Measurements from ENCODE around the gene PAK6.

PAK6 gene

DNA sequence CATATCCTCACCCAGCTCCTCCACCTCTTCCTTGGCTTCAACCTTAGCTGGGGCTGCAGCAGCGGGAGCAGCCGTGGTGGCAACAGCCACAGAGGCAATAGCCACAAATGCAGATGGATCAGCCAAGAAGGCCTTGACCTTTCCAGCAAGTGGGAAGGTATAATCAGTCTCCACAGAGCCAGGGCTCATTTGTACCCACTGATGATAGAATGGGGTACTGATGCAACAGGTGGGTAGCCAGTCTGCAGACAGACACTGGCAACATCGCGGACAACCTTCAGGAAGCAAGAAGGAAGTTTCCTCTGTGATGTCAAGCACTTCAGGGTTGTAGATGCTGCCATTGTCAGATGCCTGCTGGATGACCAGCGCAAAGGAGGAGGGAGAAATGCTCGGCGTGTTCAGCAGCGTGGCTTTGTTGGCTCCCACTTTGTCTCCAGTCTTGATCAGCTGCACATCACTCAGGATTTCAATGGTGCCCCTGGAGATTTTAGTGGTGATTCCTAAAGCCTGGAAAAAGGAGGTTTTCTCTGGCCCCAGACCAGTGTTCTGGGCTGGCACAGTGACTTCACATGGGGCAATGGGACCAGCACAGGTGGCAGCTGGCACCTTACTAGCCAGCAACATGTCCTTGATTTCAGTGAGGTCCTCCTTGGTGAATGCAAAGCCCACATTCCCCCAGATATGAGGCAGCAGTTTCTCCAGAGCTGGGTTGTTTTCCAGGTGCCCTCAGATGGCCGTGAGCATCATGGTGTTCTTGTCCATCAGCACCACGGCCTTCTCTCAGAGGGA lies 73.7 kb downstream of the PAK6 start:
- Histone ChIP-seq H3K27ac (no peak overlapping the region), H3K36me3 (no peaks in the 10 kb centered on the region), H3K4me1 (peaks cover 0 to 11% (median 0%) of the 10 kb centered on the region in 4 donors), H3K27me3 (peaks cover 0 to 47% of the 10 kb centered on the region in 2 donors), H3K9me3 (no peaks in the 10 kb centered on the region), H3K4me3 (no peak overlapping the region)
- DNase-seq = no peak
- intact Hi-C loops (cut with DNase I; ENCODE audit: low total_unique reads) = no loop called here
- no peak for TF ChIP-seq CTCF (IDR thresholded peaks at IDR 0.05)

DNA sequence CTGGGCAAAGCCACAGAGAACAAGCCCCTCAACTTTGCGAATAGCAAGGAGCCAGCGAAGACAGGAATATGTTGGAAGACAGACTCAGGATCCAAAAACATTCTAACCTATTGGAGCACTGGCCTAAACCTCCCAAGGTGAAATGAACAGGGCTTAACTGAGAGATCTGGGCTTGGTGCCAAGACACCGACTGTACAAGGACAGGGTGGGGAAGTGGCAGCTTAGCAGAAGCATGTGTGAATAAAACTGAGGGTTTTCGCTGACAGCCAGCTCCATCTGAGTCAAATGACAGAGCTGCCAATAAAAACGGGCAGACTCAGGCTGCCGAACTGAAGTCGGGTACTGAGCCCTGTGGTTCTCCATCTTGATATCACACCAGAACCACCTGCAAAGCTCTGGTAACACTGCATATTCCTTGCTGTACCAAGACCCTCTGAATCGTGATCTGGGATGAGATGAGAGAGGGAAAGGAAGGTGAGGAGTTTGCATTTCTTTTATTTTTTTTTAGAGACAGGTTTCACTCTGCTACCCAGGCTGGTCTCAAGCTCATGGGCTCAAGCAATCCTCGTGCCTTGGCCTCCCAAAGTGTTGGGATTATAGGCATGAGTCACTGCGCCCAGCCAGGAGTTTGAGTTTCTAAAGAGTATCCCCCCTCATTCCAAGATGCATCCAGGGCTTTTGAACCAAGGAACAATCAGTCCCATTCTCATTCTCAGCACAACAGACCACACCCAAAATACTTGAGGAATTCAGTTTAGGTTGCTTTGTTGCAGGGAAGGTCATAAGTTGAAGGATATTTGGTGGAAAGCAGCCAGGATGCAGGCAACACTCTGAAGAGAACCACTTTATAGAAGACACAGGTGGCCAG lies 74.9 kb downstream of the PAK6 start:
- TF ChIP-seq CTCF (IDR thresholded peaks at IDR 0.05) = no peak
- peaks cover 0 to 35% of the 10 kb centered on the region in 2 donors for H3K27me3 ChIP-seq
- peak in 1 of 2 donors; percentile 66 for DNase-seq
- H3K4me1 ChIP-seq = peaks cover 0 to 11% (median 0%) of the 10 kb centered on the region in 4 donors
- H3K27ac ChIP-seq = no peak overlapping the region
- no peaks in the 10 kb centered on the region for H3K9me3 ChIP-seq
- H3K4me3 ChIP-seq = no peak overlapping the region
- no peaks in the 10 kb centered on the region for H3K36me3 ChIP-seq
- intact Hi-C loops (cut with DNase I; ENCODE audit: low total_unique reads) = no loop called here

GRCh38 chr15:40314723-40315276 lies 75.9 kb downstream of the PAK6 start:
- H3K4me1 ChIP-seq = peaks cover 0 to 11% (median 0%) of the 10 kb centered on the region in 4 donors
- H3K27ac ChIP-seq = no peak overlapping the region
- H3K4me3 ChIP-seq = no peak overlapping the region
- H3K36me3 ChIP-seq = no peaks in the 10 kb centered on the region
- TF ChIP-seq CTCF (IDR thresholded peaks at IDR 0.05) = no peak
- H3K27me3 ChIP-seq = peaks cover 0 to 26% of the 10 kb centered on the region in 2 donors
- intact Hi-C loops (cut with DNase I; ENCODE audit: low total_unique reads) = no loop called here
- peak in 1 of 2 donors; percentile 28 for DNase-seq
- no peaks in the 10 kb centered on the region for H3K9me3 ChIP-seq

GRCh38 chr15:40316931-40317330 lies 78.1 kb downstream of the PAK6 start:
- H3K9me3 ChIP-seq = no peaks in the 10 kb centered on the region
- intact Hi-C loops (cut with DNase I; ENCODE audit: low total_unique reads) = no loop called here
- no peak overlapping the region for H3K27ac ChIP-seq
- no peak overlapping the region for H3K4me3 ChIP-seq
- TF ChIP-seq CTCF (IDR thresholded peaks at IDR 0.05) = no peak
- DNase-seq = no peak
- peaks cover 0 to 15% of the 10 kb centered on the region in 2 donors for H3K27me3 ChIP-seq
- H3K36me3 ChIP-seq = no peaks in the 10 kb centered on the region
- peaks cover 0 to 15% (median 2%) of the 10 kb centered on the region in 4 donors for H3K4me1 ChIP-seq

- H3K36me3 ChIP-seq = no peaks in the 10 kb centered on the region
- H3K27me3 ChIP-seq = peaks cover 0 to 14% of the 10 kb centered on the region in 2 donors
- H3K4me3 ChIP-seq = no peak overlapping the region
- no peak for DNase-seq
- H3K4me1 ChIP-seq = peaks cover 0 to 21% (median 7%) of the 10 kb centered on the region in 4 donors
- intact Hi-C loops (cut with DNase I; ENCODE audit: low total_unique reads) = no loop called here
- no peak overlapping the region for H3K27ac ChIP-seq
- H3K9me3 ChIP-seq = no peaks in the 10 kb centered on the region
- no peak for TF ChIP-seq CTCF (IDR thresholded peaks at IDR 0.05)
These were observed 78.7 kb downstream of the PAK6 start for GRCh38 chr15:40317580-40317979.

All from tibial artery (tissue), 4 donors.